H9 (cell line): ENCODE measurements around the gene IQCB1. TPM values are rescaled to one million over a fixed set of nuclear protein-coding genes. Genes with fewer than 3 reads are reported as not detected.

Experiments used
- DNase-seq: peaks from one replicate; pipeline ENCODE4 v3.0.0-alpha.2; 2017
- H2AFZ ChIP-seq: one replicate; pipeline ENCODE4 v1.6.1; 2013; ENCODE audit warnings: mild to moderate bottlenecking, low read length, control low read depth, moderate library complexity
- H2AK5ac ChIP-seq: 2 replicates; pipeline ENCODE4 v1.6.1; 2013; ENCODE audit warnings: low read length, control low read depth, mixed read lengths; ENCODE audit not compliant: insufficient read length
- H2BK120ac ChIP-seq: one replicate; pipeline ENCODE4 v1.6.1; 2013; ENCODE audit warnings: low read depth, mild to moderate bottlenecking, low read length, control low read depth, inconsistent platforms; ENCODE audit not compliant: poor library complexity, severe bottlenecking
- H2BK12ac ChIP-seq: 2 replicates; pipeline ENCODE4 v1.6.1; 2013; ENCODE audit warnings: low read length, control low read depth, mixed read lengths, low read depth; ENCODE audit not compliant: insufficient read length
- H2BK15ac ChIP-seq: 2 replicates; pipeline ENCODE4 v1.6.1; 2013; ENCODE audit warnings: low read depth, low read length, control low read depth
- H2BK20ac ChIP-seq: one replicate; pipeline ENCODE4 v1.6.1; 2013; ENCODE audit warnings: low read depth, mild to moderate bottlenecking, low read length, control low read depth, inconsistent platforms; ENCODE audit not compliant: poor library complexity, severe bottlenecking
- H2BK5ac ChIP-seq: 2 replicates; pipeline ENCODE4 v1.6.1; 2013; ENCODE audit warnings: low read length, control low read depth, mixed read lengths; ENCODE audit not compliant: insufficient read length
- H3K14ac ChIP-seq: 2 replicates; pipeline ENCODE4 v1.6.1; 2013; ENCODE audit warnings: low read length, control low read depth; ENCODE audit not compliant: insufficient read depth
- H3K18ac ChIP-seq: 2 replicates; pipeline ENCODE4 v1.6.1; 2013; ENCODE audit warnings: low read depth, mild to moderate bottlenecking, mixed read lengths, low read length, control low read depth; ENCODE audit not compliant: insufficient read length
- H3K23ac ChIP-seq: 2 replicates; pipeline ENCODE4 v1.6.1; 2013; ENCODE audit warnings: low read length, control low read depth, mixed read lengths, low read depth; ENCODE audit not compliant: insufficient read length
- H3K23me2 ChIP-seq: 2 replicates; pipeline ENCODE4 v1.6.1; 2013; ENCODE audit warnings: low read depth, mild to moderate bottlenecking, mixed read lengths, low read length, control low read depth; ENCODE audit not compliant: insufficient read length, poor library complexity, severe bottlenecking
- H3K27ac ChIP-seq: 2 replicates; pipeline ENCODE4 v1.5.1; 2013; ENCODE audit warnings: low read length, control low read depth, mixed read lengths, low read depth; ENCODE audit not compliant: insufficient read length
- H3K27me3 ChIP-seq: 2 replicates; pipeline ENCODE4 v1.6.1; 2013; ENCODE audit warnings: low read length, control low read depth, inconsistent platforms; ENCODE audit not compliant: insufficient read depth
- H3K4ac ChIP-seq: 2 replicates; pipeline ENCODE4 v1.6.1; 2013; ENCODE audit warnings: low read depth, mild to moderate bottlenecking, control low read depth, inconsistent platforms, low read length, moderate library complexity
- H3K4me1 ChIP-seq: 2 replicates; pipeline ENCODE4 v1.6.1; 2013; ENCODE audit warnings: low read length, control low read depth, inconsistent platforms; ENCODE audit not compliant: insufficient read depth
- H3K4me2 ChIP-seq: 2 replicates; pipeline ENCODE4 v1.6.1; 2013; ENCODE audit warnings: low read length, control low read depth, mixed read lengths; ENCODE audit not compliant: insufficient read length, insufficient read depth
- H3K56ac ChIP-seq: 2 replicates; pipeline ENCODE4 v1.6.1; 2013; ENCODE audit warnings: low read depth, mild to moderate bottlenecking, mixed read lengths, low read length, control low read depth; ENCODE audit not compliant: insufficient read length
- H3K79me1 ChIP-seq: 2 replicates; pipeline ENCODE4 v1.6.1; 2013; ENCODE audit warnings: low read depth, mild to moderate bottlenecking, moderate library complexity, low read length, control low read depth, inconsistent platforms; ENCODE audit not compliant: insufficient read depth, poor library complexity, severe bottlenecking
- H3K79me2 ChIP-seq: 2 replicates; pipeline ENCODE4 v1.6.1; 2013; ENCODE audit warnings: low read length, control low read depth, inconsistent platforms; ENCODE audit not compliant: insufficient read depth
- H3K9ac ChIP-seq: 2 replicates; pipeline ENCODE4 v1.6.1; 2013; ENCODE audit warnings: low read length, control low read depth, mixed read lengths; ENCODE audit not compliant: insufficient read length; ENCODE audit errors: extremely low read depth
- H3K9me3 ChIP-seq: one replicate; pipeline ENCODE4 v1.6.1; 2013; ENCODE audit warnings: low read depth, low read length, inconsistent platforms; ENCODE audit not compliant: control insufficient read depth
- H3T11ph ChIP-seq: one replicate; pipeline ENCODE4 v1.6.1; 2013; ENCODE audit warnings: mild to moderate bottlenecking, low read length, control low read depth, inconsistent platforms
- H4K20me1 ChIP-seq: one replicate; pipeline ENCODE4 v1.6.1; 2013; ENCODE audit not compliant: control insufficient read depth, insufficient read length, insufficient read depth
- H4K5ac ChIP-seq: 2 replicates; pipeline ENCODE4 v1.6.1; 2013; ENCODE audit warnings: low read depth, mild to moderate bottlenecking, mixed read lengths, low read length, control low read depth; ENCODE audit not compliant: insufficient read length
- H4K8ac ChIP-seq: replicated peaks from 2 replicates; pipeline ENCODE4 v1.6.1; 2013; ENCODE audit warnings: low read length, control low read depth, mixed read lengths, low read depth; ENCODE audit not compliant: insufficient read length
- H4K91ac ChIP-seq: 2 replicates; pipeline ENCODE4 v1.6.1; 2013; ENCODE audit warnings: low read depth, mild to moderate bottlenecking, moderate library complexity, mixed read lengths, low read length, control low read depth; ENCODE audit not compliant: insufficient read length
- H3K27ac Mint-ChIP-seq, 3 experiments: 2 replicates in 2 of 3; 3 replicates in 1 of 3; pipeline ENCODE4 v1.8.0; 2020 to 2021; ENCODE audit warnings: mixed read lengths in 3 of 3, mild to moderate bottlenecking in 1 of 3, moderate library complexity in 1 of 3
- H3K27me3 Mint-ChIP-seq: 2 replicates; pipeline ENCODE4 v1.8.0; 2021; ENCODE audit warnings: low read depth, mild to moderate bottlenecking, moderate library complexity, mixed read lengths
- H3K36me3 Mint-ChIP-seq, 3 experiments: 2 replicates in 2 of 3; 3 replicates in 1 of 3; pipeline ENCODE4 v1.8.0; 2020 to 2021; ENCODE audit warnings: low read depth in 3 of 3, mixed read lengths in 3 of 3; ENCODE audit not compliant: insufficient read depth in 1 of 3
- H3K4me1 Mint-ChIP-seq, 2 experiments: 2 replicates each; pipeline ENCODE4 v1.8.0; 2020; ENCODE audit warnings: mixed read lengths in 2 of 2
- H3K4me3 Mint-ChIP-seq, 2 experiments: 2 replicates in 1 of 2; 3 replicates in 1 of 2; pipeline ENCODE4 v1.8.0; 2020 to 2021; ENCODE audit warnings: mild to moderate bottlenecking in 2 of 2, mixed read lengths in 2 of 2, moderate library complexity in 1 of 2
- H3K9me3 Mint-ChIP-seq, 2 experiments: 2 replicates in 1 of 2; 3 replicates in 1 of 2; pipeline ENCODE4 v1.8.0; 2020; ENCODE audit warnings: mild to moderate bottlenecking in 2 of 2, mixed read lengths in 2 of 2, moderate library complexity in 1 of 2
- WGBS: extraction: QIAGEN DNeasy Blood & Tissue Kit; methylation state at CpG from one replicate; pipeline ENCODE4 v1.1.7; 2013; ENCODE audit warnings: missing lambda C conversion rate, low lambda C conversion rate, mixed read lengths; ENCODE audit not compliant: insufficient read length; ENCODE audit errors: extremely low coverage; 5-methylcytosine and 5-hydroxymethylcytosine counted together
- total RNA-seq: library from RNA; stranded (reverse); gene quantifications from 2 replicates; pipeline ENCODE4 v1.2.1, GENCODE V29; 2021
- TF ChIP-seq, protein P1 (sequence below): fragments of 200-600 bp; sonication (generic); conservative IDR thresholded peaks from 3 replicates; pipeline ENCODE4 v1.8.0; 2021; ENCODE audit warnings: antibody characterized with exemption, mild to moderate bottlenecking

Gene IQCB1
- total RNA-seq, 1 experiment from 2014 or later = 35.8 TPM

DNA sequence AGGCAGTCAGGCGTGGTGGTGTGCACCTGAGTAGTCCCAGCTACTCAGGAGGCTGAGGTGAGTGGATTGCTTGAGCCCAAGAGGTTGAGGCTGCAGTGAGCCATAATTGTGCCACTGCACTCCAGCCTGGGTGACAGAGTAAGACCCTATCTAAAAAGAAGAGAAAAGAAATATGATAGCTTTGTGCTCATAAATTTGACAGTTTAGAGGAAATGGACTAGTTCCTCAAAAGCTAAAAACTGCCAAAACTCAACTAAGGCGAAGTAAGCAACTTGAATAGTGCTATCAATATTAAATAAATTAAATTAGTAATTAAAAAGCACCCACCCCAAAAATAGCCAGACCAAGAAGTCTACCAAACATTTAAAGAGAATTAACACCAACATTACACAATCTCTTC is 34.9 kb upstream of the IQCB1 start:
- no peaks in the 10 kb centered on the region for H3K79me2 ChIP-seq
- peaks cover 0 to 3% of the 10 kb centered on the region in 2 experiments; a peak in 2 of 5 replicates for H3K9me3 Mint-ChIP-seq
- no peaks in the 10 kb centered on the region for H3K79me1 ChIP-seq
- no peak overlapping the region for H2AFZ ChIP-seq
- no peak for DNase-seq
- H3K9ac ChIP-seq = no peak overlapping the region
- H4K8ac ChIP-seq = no peak overlapping the region
- no peak overlapping the region for H2BK120ac ChIP-seq
- no peak overlapping the region for H3K14ac ChIP-seq
- H2AK5ac ChIP-seq = no peak overlapping the region
- H3K4me1 Mint-ChIP-seq = no peaks in the 10 kb centered on the region
- no peak overlapping the region for H2BK20ac ChIP-seq
- no CpG with 5 or more reads among the region's 2 CpGs for WGBS
- H4K91ac ChIP-seq = no peak overlapping the region
- TF ChIP-seq, protein P1, sequence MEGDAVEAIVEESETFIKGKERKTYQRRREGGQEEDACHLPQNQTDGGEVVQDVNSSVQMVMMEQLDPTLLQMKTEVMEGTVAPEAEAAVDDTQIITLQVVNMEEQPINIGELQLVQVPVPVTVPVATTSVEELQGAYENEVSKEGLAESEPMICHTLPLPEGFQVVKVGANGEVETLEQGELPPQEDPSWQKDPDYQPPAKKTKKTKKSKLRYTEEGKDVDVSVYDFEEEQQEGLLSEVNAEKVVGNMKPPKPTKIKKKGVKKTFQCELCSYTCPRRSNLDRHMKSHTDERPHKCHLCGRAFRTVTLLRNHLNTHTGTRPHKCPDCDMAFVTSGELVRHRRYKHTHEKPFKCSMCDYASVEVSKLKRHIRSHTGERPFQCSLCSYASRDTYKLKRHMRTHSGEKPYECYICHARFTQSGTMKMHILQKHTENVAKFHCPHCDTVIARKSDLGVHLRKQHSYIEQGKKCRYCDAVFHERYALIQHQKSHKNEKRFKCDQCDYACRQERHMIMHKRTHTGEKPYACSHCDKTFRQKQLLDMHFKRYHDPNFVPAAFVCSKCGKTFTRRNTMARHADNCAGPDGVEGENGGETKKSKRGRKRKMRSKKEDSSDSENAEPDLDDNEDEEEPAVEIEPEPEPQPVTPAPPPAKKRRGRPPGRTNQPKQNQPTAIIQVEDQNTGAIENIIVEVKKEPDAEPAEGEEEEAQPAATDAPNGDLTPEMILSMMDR = no peak
- H3T11ph ChIP-seq = no peak overlapping the region
- H3K56ac ChIP-seq = no peak overlapping the region
- no peak overlapping the region for H2BK15ac ChIP-seq
- H4K5ac ChIP-seq = no peak overlapping the region
- no peaks in the 10 kb centered on the region for H3K27me3 ChIP-seq
- no peaks in the 10 kb centered on the region for H3K4me1 ChIP-seq
- no peak overlapping the region for H2BK5ac ChIP-seq
- H3K4me3 Mint-ChIP-seq = no peak overlapping the region
- H3K27ac Mint-ChIP-seq = no peak overlapping the region
- no peaks in the 10 kb centered on the region for H4K20me1 ChIP-seq
- no peak overlapping the region for H3K4ac ChIP-seq
- no peak overlapping the region for H2BK12ac ChIP-seq
- no peak overlapping the region for H3K18ac ChIP-seq
- H3K9me3 ChIP-seq = no peaks in the 10 kb centered on the region
- no peak overlapping the region for H3K27ac ChIP-seq
- H3K4me2 ChIP-seq = no peak overlapping the region
- peaks cover 1 to 9% (median 3%) of the 10 kb centered on the region in 3 experiments; a peak in 4 of 7 replicates for H3K36me3 Mint-ChIP-seq
- no peaks in the 10 kb centered on the region for H3K23me2 ChIP-seq
- no peaks in the 10 kb centered on the region for H3K27me3 Mint-ChIP-seq
- no peak overlapping the region for H3K23ac ChIP-seq
